H1 (cell line): Measurements from ENCODE around the gene HLA-G. TPM values are rescaled to one million over a fixed set of nuclear protein-coding genes. Genes with fewer than 3 reads are reported as not detected.

Experiments
- CTCF ChIA-PET: fragments of 300-600 bp; sonication (Branson Sonifier 250); formaldehyde crosslinking; loops from one replicate; lab custom pipeline; 2021; ENCODE audit not compliant: partially characterized antibody; lab: Charles Lee
- POLR2A ChIA-PET: fragments of 300-600 bp; sonication (Branson Sonifier 250); formaldehyde crosslinking; loops from one replicate; lab custom pipeline; 2021; ENCODE audit warnings: inconsistent platforms; ENCODE audit not compliant: partially characterized antibody; lab: Charles Lee
- DNase-seq, 2 experiments: peaks; one replicate each; pipeline versions ENCODE4 v3.0.0 to v3.0.0-alpha.2; 2010 to 2022; ENCODE audit warnings: low spot score in 2 of 2, low read depth in 1 of 2, mixed read lengths in 1 of 2
- FAIRE-seq: peaks from 2 replicates; lab custom pipeline; 2011; peaks lifted over from hg19 to GRCh38; lab: Jason Lieb, UNC
- H2AFZ ChIP-seq: 2 replicates; pipeline ENCODE4 v1.8.1; 2012; ENCODE audit warnings: low read length, inconsistent platforms
- H2AK5ac ChIP-seq: 2 replicates; pipeline ENCODE4 v1.6.1; 2013; ENCODE audit warnings: low read depth, low read length
- H2BK120ac ChIP-seq: replicated peaks from 2 replicates; pipeline ENCODE3; 2013; ENCODE audit warnings: low read depth, low read length, inconsistent platforms
- H2BK12ac ChIP-seq: 2 replicates; pipeline ENCODE4 v1.6.1; 2013; ENCODE audit warnings: low read depth, low read length
- H2BK15ac ChIP-seq: 2 replicates; pipeline ENCODE4 v1.6.1; 2013; ENCODE audit warnings: low read length
- H2BK20ac ChIP-seq: 2 replicates; pipeline ENCODE4 v1.6.1; 2013; ENCODE audit warnings: low read length
- H2BK5ac ChIP-seq: 2 replicates; pipeline ENCODE4 v1.6.1; 2013; ENCODE audit warnings: low read depth, low read length
- H3K14ac ChIP-seq: 2 replicates; pipeline ENCODE4 v1.6.1; 2013; ENCODE audit warnings: inconsistent platforms; ENCODE audit not compliant: insufficient read length
- H3K18ac ChIP-seq: 2 replicates; pipeline ENCODE4 v1.6.1; 2013; ENCODE audit warnings: low read length; ENCODE audit errors: extremely low read depth
- H3K23ac ChIP-seq: 2 replicates; pipeline ENCODE4 v1.6.1; 2013; ENCODE audit warnings: inconsistent platforms; ENCODE audit not compliant: insufficient read length
- H3K23me2 ChIP-seq: 2 replicates; pipeline ENCODE4 v1.6.1; 2013; ENCODE audit warnings: low read depth, low read length
- H3K27ac ChIP-seq: 2 replicates; pipeline ENCODE4 v1.6.1; 2011; ENCODE audit warnings: low read depth, low read length, inconsistent platforms
- H3K27me3 ChIP-seq, 4 experiments: replicated peaks in 1 of 4; 1 replicate in 1 of 4; 2 replicates in 3 of 4; pipeline versions ENCODE4 v1.6.1 to v1.8.1; 2011 to 2013; ENCODE audit warnings: low read length in 3 of 4, mild to moderate bottlenecking in 3 of 4, inconsistent platforms in 2 of 4, mixed read lengths in 2 of 4, moderate library complexity in 1 of 4; ENCODE audit not compliant: control insufficient read depth in 3 of 4, insufficient read depth in 3 of 4; ENCODE audit errors: extremely low read depth in 1 of 4
- H3K36me3 ChIP-seq, 4 experiments: 2 replicates each; pipeline versions ENCODE4 v1.6.1 to v1.8.1; 2011 to 2013; ENCODE audit warnings: mild to moderate bottlenecking in 4 of 4, low read length in 3 of 4, moderate library complexity in 2 of 4, control low read depth in 1 of 4, inconsistent platforms in 1 of 4; ENCODE audit not compliant: insufficient read depth in 4 of 4, control insufficient read depth in 2 of 4
- H3K4ac ChIP-seq: replicated peaks from 2 replicates; pipeline ENCODE3; 2013; ENCODE audit warnings: low read length, low read depth, mixed read lengths, inconsistent platforms; ENCODE audit not compliant: insufficient read length
- H3K4me1 ChIP-seq, 4 experiments: replicated peaks in 1 of 4; 1 replicate in 1 of 4; 2 replicates in 3 of 4; pipeline versions ENCODE4 v1.6.1 to v1.8.1; 2011 to 2013; ENCODE audit warnings: low read length in 3 of 4, inconsistent platforms in 2 of 4, mixed read lengths in 1 of 4; ENCODE audit not compliant: insufficient read depth in 4 of 4, control insufficient read depth in 3 of 4
- H3K4me2 ChIP-seq, 2 experiments: 2 replicates each; pipeline versions ENCODE4 v1.6.1 to v1.8.1; 2011 to 2013; ENCODE audit warnings: low read depth in 2 of 2, low read length in 2 of 2, control low read depth in 1 of 2, inconsistent platforms in 1 of 2, mild to moderate bottlenecking in 1 of 2; ENCODE audit not compliant: insufficient read depth in 1 of 2
- H3K4me3 ChIP-seq, 4 experiments: fragments of 200-600, 300-600 bp in 1 of 4; sonication (generic), shearing (Covaris generic), sonication (Bioruptor Twin) in 1 of 4; 2 replicates each; pipeline versions ENCODE4 v1.5.1 to v1.8.1; 2011 to 2016; ENCODE audit warnings: low read length in 4 of 4, low read depth in 3 of 4, control low read depth in 2 of 4, inconsistent platforms in 2 of 4, mild to moderate bottlenecking in 2 of 4, mixed read lengths in 1 of 4, moderate library complexity in 1 of 4; ENCODE audit not compliant: insufficient read depth in 2 of 4; ENCODE audit errors: extremely low read depth in 1 of 4
- H3K56ac ChIP-seq: replicated peaks from 2 replicates; pipeline ENCODE3; 2013; ENCODE audit warnings: low read depth, mild to moderate bottlenecking, mixed read lengths, low read length, inconsistent platforms; ENCODE audit not compliant: insufficient read length
- H3K79me1 ChIP-seq: 2 replicates; pipeline ENCODE4 v1.6.1; 2013; ENCODE audit warnings: low read depth, low read length, control low read depth
- H3K79me2 ChIP-seq, 2 experiments: 2 replicates each; pipeline versions ENCODE4 v1.6.1 to v1.8.1; 2012 to 2013; ENCODE audit warnings: low read length in 2 of 2, mild to moderate bottlenecking in 2 of 2, inconsistent platforms in 1 of 2; ENCODE audit not compliant: insufficient read depth in 2 of 2, control insufficient read depth in 1 of 2
- H3K9ac ChIP-seq, 4 experiments: replicated peaks in 1 of 4; 1 replicate in 1 of 4; 2 replicates in 3 of 4; pipeline versions ENCODE4 v1.6.1 to v1.8.1; 2011 to 2013; ENCODE audit warnings: low read depth in 3 of 4, low read length in 3 of 4, control low read depth in 2 of 4, mild to moderate bottlenecking in 2 of 4, moderate library complexity in 2 of 4, inconsistent platforms in 1 of 4; ENCODE audit errors: extremely low read depth in 1 of 4
- H3K9me3 ChIP-seq, 2 experiments: 2 replicates each; pipeline versions ENCODE4 v1.6.1 to v1.8.1; 2012 to 2013; ENCODE audit warnings: mild to moderate bottlenecking in 2 of 2, moderate library complexity in 2 of 2, control low read depth in 1 of 2, inconsistent platforms in 1 of 2, low read depth in 1 of 2, low read length in 1 of 2, mixed read lengths in 1 of 2; ENCODE audit not compliant: insufficient read depth in 2 of 2
- H4K20me1 ChIP-seq, 2 experiments: replicated peaks in 1 of 2; 2 replicates each; pipeline versions ENCODE3 to v1.8.1; 2011 to 2013; ENCODE audit warnings: inconsistent platforms in 2 of 2, low read length in 2 of 2, mild to moderate bottlenecking in 1 of 2; ENCODE audit not compliant: insufficient read depth in 2 of 2, control insufficient read depth in 1 of 2
- H4K5ac ChIP-seq: 2 replicates; pipeline ENCODE4 v1.6.1; 2013; ENCODE audit warnings: low read length, low read depth, mixed read lengths, inconsistent platforms; ENCODE audit not compliant: insufficient read length
- H4K8ac ChIP-seq: 2 replicates; pipeline ENCODE4 v1.8.0; 2013; ENCODE audit warnings: mild to moderate bottlenecking, moderate library complexity, low read length, inconsistent platforms; ENCODE audit not compliant: insufficient read depth; ENCODE audit errors: extremely low read depth
- H4K91ac ChIP-seq: replicated peaks from 2 replicates; pipeline ENCODE3; 2013; ENCODE audit warnings: low read length, mixed read lengths, inconsistent platforms; ENCODE audit not compliant: insufficient read length
- CREB1 ChIP-seq: IDR thresholded peaks from 2 replicates; pipeline ENCODE4 v1.6.1; 2012; ENCODE audit warnings: inconsistent platforms
- JUND ChIP-seq: IDR thresholded peaks from 2 replicates; pipeline ENCODE4 v1.6.1; 2011; ENCODE audit warnings: mild to moderate bottlenecking, improper control_type of control experiment, low read length
- TEAD4 ChIP-seq: IDR thresholded peaks from 2 replicates; pipeline ENCODE4 v1.6.1; 2012; ENCODE audit warnings: low read depth, low read length, inconsistent platforms, mixed read lengths
- whole genome bisulfite sequencing, 2 experiments: shearing (Covaris generic) in 1 of 2; methylation state at CpG; one replicate each; pipeline versions ENCODE4 v1.1.6 to v1.1.7; 2013 to 2015; ENCODE audit warnings: low lambda C conversion rate in 2 of 2, mixed read lengths in 2 of 2, inconsistent platforms in 1 of 2, low coverage in 1 of 2, missing lambda C conversion rate in 1 of 2; ENCODE audit not compliant: insufficient replicate concordance in 2 of 2, insufficient coverage in 1 of 2, insufficient read length in 1 of 2; ENCODE audit errors: extremely low coverage in 1 of 2, missing lambda C conversion rate in 1 of 2; 5-methylcytosine and 5-hydroxymethylcytosine counted together
- polyA plus RNA-seq, 7 experiments: library from polyadenylated mRNA; depleted of rRNA in 3 of 7; stranded (reverse) in 5 of 7; unstranded in 2 of 7; fragments of >200 nt in 5 of 7; fragments of 200-250 nt in 2 of 7; gene quantifications; 1 replicate in 5 of 7; 2 replicates in 1 of 7; 4 replicates in 1 of 7; pipeline versions ENCODE4 v1.2.1 to v1.2.3, GENCODE V29; 2011 to 2013; ENCODE audit warnings: missing spikeins in 2 of 7, mixed read lengths in 2 of 7
- total RNA-seq: library from RNA; stranded (reverse); fragmentation: NEBNext Ultra II Directional; extraction: Animal tissue kit (Norgen Biotek cat#: 25700); gene quantifications from 2 replicates; pipeline ENCODE4 v1.2.1, GENCODE V29; 2021

The HLA-G gene
- total and polyA plus RNA-seq, 2 of the 8 experiments (the other 6 are each of a cell fraction or from before 2014, with no cell fraction given), result 3.2 to 4.8 TPM

GRCh38 chr6:29845405-29846006 lies 17.9 kb downstream of the HLA-G start:
- no peak overlapping the region for H2BK15ac ChIP-seq
- H3K23ac ChIP-seq, result no peak overlapping the region
- POLR2A ChIA-PET, result no interaction called here
- no peak overlapping the region for H3K27ac ChIP-seq
- no peak overlapping the region for H3K4me2 ChIP-seq
- no peak overlapping the region for H2AFZ ChIP-seq
- no peak overlapping the region for H3K18ac ChIP-seq
- no peak overlapping the region for H3K9ac ChIP-seq
- H3K4me1 ChIP-seq, result no peaks in the 10 kb centered on the region
- no peaks in the 10 kb centered on the region for H3K79me1 ChIP-seq
- no peaks in the 10 kb centered on the region for H4K20me1 ChIP-seq
- H2BK5ac ChIP-seq, result peak overlapping the region; percentile 62; the same call in 1 of the 2 replicates
- H4K91ac ChIP-seq, result no peak overlapping the region
- 78% methylated on average over 2 of the region's 2 CpGs; no CpG with 5 or more reads in 1 of the 2 experiments for WGBS, 2 experiments
- no peak overlapping the region for H2BK20ac ChIP-seq
- no peak overlapping the region for H3K56ac ChIP-seq
- H2AK5ac ChIP-seq, result 0 out of 2 replicates have a peak overlapping the region, but pooled peaks have one; percentile 32
- no peak overlapping the region for H3K4ac ChIP-seq
- H2BK12ac ChIP-seq, result 0 out of 2 replicates have a peak overlapping the region, but pooled peaks have one; percentile 29
- no peak overlapping the region for H4K5ac ChIP-seq
- TF ChIP-seq JUND (no peak; the same call in 1 of the 2 replicates), CREB1 (no peak), TEAD4 (no peak)
- TF ChIP-seq, all 59 proteins: peak for 0
- CTCF ChIA-PET, result interaction anchor here (1.7 kb wide), 1 partner anchor 11 kb away, joined by 6 read pairs; no protein-coding TSS in a partner anchor
- H3K9me3 ChIP-seq, result no peaks in the 10 kb centered on the region
- no peaks in the 10 kb centered on the region; the same call in 1 of the 2 replicates for H3K23me2 ChIP-seq
- no peaks in the 10 kb centered on the region for H3K27me3 ChIP-seq
- no peak overlapping the region for H4K8ac ChIP-seq
- no peak for DNase-seq
- no peak for FAIRE-seq
- H2BK120ac ChIP-seq, result no peak overlapping the region
- H3K36me3 ChIP-seq, result no peaks in the 10 kb centered on the region
- H3K79me2 ChIP-seq, result no peaks in the 10 kb centered on the region
- no peak overlapping the region for H3K14ac ChIP-seq
- H3K4me3 ChIP-seq, result no peak overlapping the region
